NCI-H1436 treated with DMSO at 0.1 percent for 48 hours (cell line): Measurements from ENCODE around the gene RFC4.
A peak's percentile ranks its signal among the peaks of the same experiment; 100 is the strongest.

Source experiments
- DNase-seq: peaks from one replicate; lab custom pipeline; 2025; lab: John Stamatoyannopoulos, UW

Gene RFC4

GRCh38 chr3:186787642-186788481, 18.4 kb downstream of the RFC4 start:
- DNase-seq: no peak

- DNase-seq: no peak
These were observed 19.4 kb downstream of the RFC4 start for GRCh38 chr3:186786922-186787321.

GRCh38 chr3:186785495-186786018, 20.7 kb downstream of the RFC4 start:
- no peak for DNase-seq

- DNase-seq: no peak
These were observed 21.3 kb downstream of the RFC4 start for GRCh38 chr3:186784820-186785494.

GRCh38 chr3:186783731-186784515, 22.4 kb downstream of the RFC4 start:
- DNase-seq: peak; percentile 35

GRCh38 chr3:186783058-186783730, 23.1 kb downstream of the RFC4 start, which contains the start of gene EIF4A2:
TSS of gene EIF4A2 (plus strand) at chr3:186783577. CDS start at chr3:186783611, 34 bp downstream.
- DNase-seq: peak; percentile 68

GRCh38 chr3:186782542-186783057, 23.7 kb downstream of the RFC4 start:
- no peak for DNase-seq

GRCh38 chr3:186779204-186779603, 27.1 kb downstream of the RFC4 start:
- DNase-seq: no peak

- DNase-seq: no peak
These were observed 30.3 kb downstream of the RFC4 start for GRCh38 chr3:186775999-186776398.

GRCh38 chr3:186772701-186773417, 33.4 kb downstream of the RFC4 start:
- no peak for DNase-seq

- DNase-seq: no peak
These were observed 34.0 kb downstream of the RFC4 start for GRCh38 chr3:186772281-186772694.

- no peak for DNase-seq
These were observed 45.3 kb downstream of the RFC4 start for GRCh38 chr3:186760897-186761447.

- DNase-seq: no peak
These were observed 46.0 kb downstream of the RFC4 start for GRCh38 chr3:186760141-186760833.

GRCh38 chr3:186759231-186759930, 46.9 kb downstream of the RFC4 start:
- no peak for DNase-seq

- DNase-seq: no peak
These were observed 48.5 kb downstream of the RFC4 start for GRCh38 chr3:186757686-186758220.

GRCh38 chr3:186757214-186757613, 49.1 kb downstream of the RFC4 start:
- no peak for DNase-seq

- DNase-seq: no peak
These were observed 51.4 kb downstream of the RFC4 start for GRCh38 chr3:186754871-186755270.

GRCh38 chr3:186754006-186754405, 52.3 kb downstream of the RFC4 start:
- no peak for DNase-seq

- no peak for DNase-seq
These were observed 54.8 kb downstream of the RFC4 start for GRCh38 chr3:186751480-186751879.
